ENCODE results near the gene LYZ.

Gene LYZ

GRCh38 chr12:69388371-69388770 is 40.2 kb downstream of the LYZ start:
- peak; percentile 71 for DNase-seq (ENCODE audit: low spot score)

GRCh38 chr12:69389831-69390230 is 41.6 kb downstream of the LYZ start:
- no peak for DNase-seq (ENCODE audit: low spot score)

GRCh38 chr12:69392179-69392928 is 44.2 kb downstream of the LYZ start:
- DNase-seq (ENCODE audit: low spot score), result no peak

- no peak for DNase-seq (ENCODE audit: low spot score)
Observed at GRCh38 chr12:69396041-69396440, 47.9 kb downstream of the LYZ start.

- no peak for DNase-seq (ENCODE audit: low spot score)
Observed at GRCh38 chr12:69396963-69397362, 48.8 kb downstream of the LYZ start.

GRCh38 chr12:69397978-69398377 is 49.8 kb downstream of the LYZ start:
- no peak for DNase-seq (ENCODE audit: low spot score)

- DNase-seq (ENCODE audit: low spot score), result no peak
Observed at GRCh38 chr12:69401940-69402339, 53.8 kb downstream of the LYZ start.

Measured in kidney capillary endothelial cell (primary cell).